GM23338 (cell line): Measurements from ENCODE around the gene CCDC197.

Experiments used
- CREB1 ChIP-seq: fragments of 250-450 bp; sonication (Bioruptor Pico); IDR thresholded peaks from 2 replicates; pipeline ENCODE4 v1.5.0; 2020; ENCODE audit warnings: low read depth, mild to moderate bottlenecking, moderate library complexity
- EZH2 ChIP-seq: fragments of 200-600 bp; sonication (generic); IDR thresholded peaks from one replicate; pipeline ENCODE4 v1.8.0; 2017; ENCODE audit warnings: antibody characterized with exemption, mild to moderate bottlenecking, low read depth; ENCODE audit not compliant: unreplicated experiment
- EZH2phosphoT487 ChIP-seq: fragments of 200-600 bp; sonication (generic); IDR thresholded peaks from one replicate; pipeline ENCODE4 v1.8.1; 2018; ENCODE audit warnings: antibody characterized with exemption; ENCODE audit not compliant: unreplicated experiment
- JUNB ChIP-seq: IDR thresholded peaks from one replicate; pipeline ENCODE4 v1.6.1; 2016; ENCODE audit warnings: antibody characterized with exemption; ENCODE audit not compliant: unreplicated experiment
- NANOG ChIP-seq: IDR thresholded peaks from 2 replicates; pipeline ENCODE4 v1.6.1; 2016; ENCODE audit warnings: antibody characterized with exemption, borderline replicate concordance
- POLR2AphosphoS5 ChIP-seq: IDR thresholded peaks from 2 replicates; pipeline ENCODE4 v1.6.1; 2016; ENCODE audit warnings: antibody characterized with exemption, low read depth
- STAT1 ChIP-seq: IDR thresholded peaks from one replicate; pipeline ENCODE4 v1.6.1; 2016; ENCODE audit warnings: antibody characterized with exemption; ENCODE audit not compliant: unreplicated experiment
- TF ChIP-seq, protein P1 (sequence below), 2 experiments: fragments of 200-600 bp in 1 of 2; sonication (generic) in 1 of 2; conservative IDR thresholded peaks; 2 replicates each; pipeline versions ENCODE4 v1.5.1 to v1.6.1; 2016 to 2017; ENCODE audit warnings: antibody characterized with exemption in 2 of 2, low read depth in 2 of 2, mild to moderate bottlenecking in 2 of 2, moderate library complexity in 1 of 2
- TF ChIP-seq, protein P2 (sequence below): IDR thresholded peaks from 2 replicates; pipeline ENCODE4 v1.6.1; 2016; ENCODE audit warnings: antibody characterized with exemption
- TF ChIP-seq, protein P3 (sequence below): IDR thresholded peaks from one replicate; pipeline ENCODE4 v1.6.1; 2018; ENCODE audit warnings: antibody characterized with exemption; ENCODE audit not compliant: unreplicated experiment
- TF ChIP-seq, protein P4 (sequence below): fragments of 250-450 bp; sonication (Bioruptor Pico); IDR thresholded peaks from 2 replicates; pipeline ENCODE4 v1.5.0; 2020; ENCODE audit warnings: mild to moderate bottlenecking, moderate library complexity

DNA sequence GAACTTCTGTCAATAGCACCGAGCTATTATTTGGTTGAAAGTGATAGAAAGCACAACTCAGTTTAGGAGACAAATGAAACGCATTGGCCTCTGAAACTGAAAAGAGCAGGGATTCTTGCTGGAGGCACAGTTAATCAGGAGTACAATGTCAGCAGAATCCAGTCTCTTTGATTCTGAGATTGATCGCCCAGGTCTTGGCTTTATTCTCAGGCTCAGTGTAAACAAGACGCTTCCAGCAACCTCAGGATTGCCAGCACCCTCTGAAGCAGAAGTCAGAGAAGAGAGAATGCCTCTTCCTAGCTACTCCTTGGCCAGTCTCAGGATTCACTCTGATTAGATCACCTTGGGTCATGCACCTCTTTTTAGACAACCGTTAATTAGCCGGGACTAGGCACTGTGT is 17.3 kb downstream of the CCDC197 start:
- TF ChIP-seq EZH2 (no peak), EZH2phosphoT487 (no peak), POLR2AphosphoS5 (no peak), CREB1 (CRISPR knock-in tag) (no peak), NANOG (no peak), JUNB (no peak), STAT1 (no peak)
- TF ChIP-seq, protein P1, sequence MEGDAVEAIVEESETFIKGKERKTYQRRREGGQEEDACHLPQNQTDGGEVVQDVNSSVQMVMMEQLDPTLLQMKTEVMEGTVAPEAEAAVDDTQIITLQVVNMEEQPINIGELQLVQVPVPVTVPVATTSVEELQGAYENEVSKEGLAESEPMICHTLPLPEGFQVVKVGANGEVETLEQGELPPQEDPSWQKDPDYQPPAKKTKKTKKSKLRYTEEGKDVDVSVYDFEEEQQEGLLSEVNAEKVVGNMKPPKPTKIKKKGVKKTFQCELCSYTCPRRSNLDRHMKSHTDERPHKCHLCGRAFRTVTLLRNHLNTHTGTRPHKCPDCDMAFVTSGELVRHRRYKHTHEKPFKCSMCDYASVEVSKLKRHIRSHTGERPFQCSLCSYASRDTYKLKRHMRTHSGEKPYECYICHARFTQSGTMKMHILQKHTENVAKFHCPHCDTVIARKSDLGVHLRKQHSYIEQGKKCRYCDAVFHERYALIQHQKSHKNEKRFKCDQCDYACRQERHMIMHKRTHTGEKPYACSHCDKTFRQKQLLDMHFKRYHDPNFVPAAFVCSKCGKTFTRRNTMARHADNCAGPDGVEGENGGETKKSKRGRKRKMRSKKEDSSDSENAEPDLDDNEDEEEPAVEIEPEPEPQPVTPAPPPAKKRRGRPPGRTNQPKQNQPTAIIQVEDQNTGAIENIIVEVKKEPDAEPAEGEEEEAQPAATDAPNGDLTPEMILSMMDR (conservative IDR thresholded peaks at IDR 0.05; ENCODE audit: low read depth in 2 of 2), result no peak
- TF ChIP-seq, protein P2, sequence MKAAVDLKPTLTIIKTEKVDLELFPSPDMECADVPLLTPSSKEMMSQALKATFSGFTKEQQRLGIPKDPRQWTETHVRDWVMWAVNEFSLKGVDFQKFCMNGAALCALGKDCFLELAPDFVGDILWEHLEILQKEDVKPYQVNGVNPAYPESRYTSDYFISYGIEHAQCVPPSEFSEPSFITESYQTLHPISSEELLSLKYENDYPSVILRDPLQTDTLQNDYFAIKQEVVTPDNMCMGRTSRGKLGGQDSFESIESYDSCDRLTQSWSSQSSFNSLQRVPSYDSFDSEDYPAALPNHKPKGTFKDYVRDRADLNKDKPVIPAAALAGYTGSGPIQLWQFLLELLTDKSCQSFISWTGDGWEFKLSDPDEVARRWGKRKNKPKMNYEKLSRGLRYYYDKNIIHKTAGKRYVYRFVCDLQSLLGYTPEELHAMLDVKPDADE, result no peak
- TF ChIP-seq, protein P3, sequence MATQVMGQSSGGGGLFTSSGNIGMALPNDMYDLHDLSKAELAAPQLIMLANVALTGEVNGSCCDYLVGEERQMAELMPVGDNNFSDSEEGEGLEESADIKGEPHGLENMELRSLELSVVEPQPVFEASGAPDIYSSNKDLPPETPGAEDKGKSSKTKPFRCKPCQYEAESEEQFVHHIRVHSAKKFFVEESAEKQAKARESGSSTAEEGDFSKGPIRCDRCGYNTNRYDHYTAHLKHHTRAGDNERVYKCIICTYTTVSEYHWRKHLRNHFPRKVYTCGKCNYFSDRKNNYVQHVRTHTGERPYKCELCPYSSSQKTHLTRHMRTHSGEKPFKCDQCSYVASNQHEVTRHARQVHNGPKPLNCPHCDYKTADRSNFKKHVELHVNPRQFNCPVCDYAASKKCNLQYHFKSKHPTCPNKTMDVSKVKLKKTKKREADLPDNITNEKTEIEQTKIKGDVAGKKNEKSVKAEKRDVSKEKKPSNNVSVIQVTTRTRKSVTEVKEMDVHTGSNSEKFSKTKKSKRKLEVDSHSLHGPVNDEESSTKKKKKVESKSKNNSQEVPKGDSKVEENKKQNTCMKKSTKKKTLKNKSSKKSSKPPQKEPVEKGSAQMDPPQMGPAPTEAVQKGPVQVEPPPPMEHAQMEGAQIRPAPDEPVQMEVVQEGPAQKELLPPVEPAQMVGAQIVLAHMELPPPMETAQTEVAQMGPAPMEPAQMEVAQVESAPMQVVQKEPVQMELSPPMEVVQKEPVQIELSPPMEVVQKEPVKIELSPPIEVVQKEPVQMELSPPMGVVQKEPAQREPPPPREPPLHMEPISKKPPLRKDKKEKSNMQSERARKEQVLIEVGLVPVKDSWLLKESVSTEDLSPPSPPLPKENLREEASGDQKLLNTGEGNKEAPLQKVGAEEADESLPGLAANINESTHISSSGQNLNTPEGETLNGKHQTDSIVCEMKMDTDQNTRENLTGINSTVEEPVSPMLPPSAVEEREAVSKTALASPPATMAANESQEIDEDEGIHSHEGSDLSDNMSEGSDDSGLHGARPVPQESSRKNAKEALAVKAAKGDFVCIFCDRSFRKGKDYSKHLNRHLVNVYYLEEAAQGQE, result no peak
- TF ChIP-seq, protein P4, sequence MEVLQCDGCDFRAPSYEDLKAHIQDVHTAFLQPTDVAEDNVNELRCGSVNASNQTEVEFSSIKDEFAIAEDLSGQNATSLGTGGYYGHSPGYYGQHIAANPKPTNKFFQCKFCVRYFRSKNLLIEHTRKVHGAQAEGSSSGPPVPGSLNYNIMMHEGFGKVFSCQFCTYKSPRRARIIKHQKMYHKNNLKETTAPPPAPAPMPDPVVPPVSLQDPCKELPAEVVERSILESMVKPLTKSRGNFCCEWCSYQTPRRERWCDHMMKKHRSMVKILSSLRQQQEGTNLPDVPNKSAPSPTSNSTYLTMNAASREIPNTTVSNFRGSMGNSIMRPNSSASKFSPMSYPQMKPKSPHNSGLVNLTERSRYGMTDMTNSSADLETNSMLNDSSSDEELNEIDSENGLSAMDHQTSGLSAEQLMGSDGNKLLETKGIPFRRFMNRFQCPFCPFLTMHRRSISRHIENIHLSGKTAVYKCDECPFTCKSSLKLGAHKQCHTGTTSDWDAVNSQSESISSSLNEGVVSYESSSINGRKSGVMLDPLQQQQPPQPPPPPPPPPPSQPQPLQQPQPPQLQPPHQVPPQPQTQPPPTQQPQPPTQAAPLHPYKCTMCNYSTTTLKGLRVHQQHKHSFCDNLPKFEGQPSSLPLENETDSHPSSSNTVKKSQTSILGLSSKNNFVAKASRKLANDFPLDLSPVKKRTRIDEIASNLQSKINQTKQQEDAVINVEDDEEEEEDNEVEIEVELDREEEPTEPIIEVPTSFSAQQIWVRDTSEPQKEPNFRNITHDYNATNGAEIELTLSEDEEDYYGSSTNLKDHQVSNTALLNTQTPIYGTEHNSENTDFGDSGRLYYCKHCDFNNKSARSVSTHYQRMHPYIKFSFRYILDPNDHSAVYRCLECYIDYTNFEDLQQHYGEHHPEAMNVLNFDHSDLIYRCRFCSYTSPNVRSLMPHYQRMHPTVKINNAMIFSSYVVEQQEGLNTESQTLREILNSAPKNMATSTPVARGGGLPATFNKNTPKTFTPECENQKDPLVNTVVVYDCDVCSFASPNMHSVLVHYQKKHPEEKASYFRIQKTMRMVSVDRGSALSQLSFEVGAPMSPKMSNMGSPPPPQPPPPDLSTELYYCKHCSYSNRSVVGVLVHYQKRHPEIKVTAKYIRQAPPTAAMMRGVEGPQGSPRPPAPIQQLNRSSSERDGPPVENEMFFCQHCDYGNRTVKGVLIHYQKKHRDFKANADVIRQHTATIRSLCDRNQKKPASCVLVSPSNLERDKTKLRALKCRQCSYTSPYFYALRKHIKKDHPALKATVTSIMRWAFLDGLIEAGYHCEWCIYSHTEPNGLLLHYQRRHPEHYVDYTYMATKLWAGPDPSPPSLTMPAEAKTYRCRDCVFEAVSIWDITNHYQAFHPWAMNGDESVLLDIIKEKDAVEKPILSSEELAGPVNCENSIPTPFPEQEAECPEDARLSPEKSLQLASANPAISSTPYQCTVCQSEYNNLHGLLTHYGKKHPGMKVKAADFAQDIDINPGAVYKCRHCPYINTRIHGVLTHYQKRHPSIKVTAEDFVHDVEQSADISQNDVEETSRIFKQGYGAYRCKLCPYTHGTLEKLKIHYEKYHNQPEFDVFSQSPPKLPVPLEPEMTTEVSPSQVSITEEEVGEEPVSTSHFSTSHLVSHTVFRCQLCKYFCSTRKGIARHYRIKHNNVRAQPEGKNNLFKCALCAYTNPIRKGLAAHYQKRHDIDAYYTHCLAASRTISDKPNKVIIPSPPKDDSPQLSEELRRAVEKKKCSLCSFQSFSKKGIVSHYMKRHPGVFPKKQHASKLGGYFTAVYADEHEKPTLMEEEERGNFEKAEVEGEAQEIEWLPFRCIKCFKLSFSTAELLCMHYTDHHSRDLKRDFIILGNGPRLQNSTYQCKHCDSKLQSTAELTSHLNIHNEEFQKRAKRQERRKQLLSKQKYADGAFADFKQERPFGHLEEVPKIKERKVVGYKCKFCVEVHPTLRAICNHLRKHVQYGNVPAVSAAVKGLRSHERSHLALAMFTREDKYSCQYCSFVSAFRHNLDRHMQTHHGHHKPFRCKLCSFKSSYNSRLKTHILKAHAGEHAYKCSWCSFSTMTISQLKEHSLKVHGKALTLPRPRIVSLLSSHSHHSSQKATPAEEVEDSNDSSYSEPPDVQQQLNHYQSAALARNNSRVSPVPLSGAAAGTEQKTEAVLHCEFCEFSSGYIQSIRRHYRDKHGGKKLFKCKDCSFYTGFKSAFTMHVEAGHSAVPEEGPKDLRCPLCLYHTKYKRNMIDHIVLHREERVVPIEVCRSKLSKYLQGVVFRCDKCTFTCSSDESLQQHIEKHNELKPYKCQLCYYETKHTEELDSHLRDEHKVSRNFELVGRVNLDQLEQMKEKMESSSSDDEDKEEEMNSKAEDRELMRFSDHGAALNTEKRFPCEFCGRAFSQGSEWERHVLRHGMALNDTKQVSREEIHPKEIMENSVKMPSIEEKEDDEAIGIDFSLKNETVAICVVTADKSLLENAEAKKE, result no peak
